ENCODE results near the gene PHC3. TPM values are rescaled to one million over a fixed set of nuclear protein-coding genes. Genes with fewer than 3 reads are reported as not detected.

The PHC3 gene
- total RNA-seq, 1 experiment from 2014 or later, result 55.4 TPM

DNA sequence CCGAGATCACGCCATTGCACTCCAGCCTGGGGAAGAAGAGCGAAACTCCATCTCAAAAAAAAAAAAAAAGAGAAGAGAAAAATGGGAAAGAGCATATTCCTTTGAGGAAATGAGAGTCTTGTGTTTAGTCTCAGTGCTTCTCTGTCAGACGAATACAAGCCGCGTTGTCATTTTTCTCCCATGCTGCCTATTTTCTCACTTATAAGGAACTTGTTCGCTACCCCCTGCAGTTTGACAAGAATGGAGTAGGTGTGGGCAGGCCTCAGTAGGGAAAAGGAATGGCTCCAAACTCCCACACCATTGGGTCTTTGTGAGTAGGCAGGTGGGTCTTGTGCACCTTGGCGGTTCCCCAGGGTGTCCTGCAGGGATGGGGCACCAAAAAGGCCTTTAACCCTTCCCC, 137.3 kb downstream of the PHC3 start:
- Histone ChIP-seq H3K9me3 (ENCODE audit: low read depth, low read length, poor library complexity, severe bottlenecking) (no peaks in the 10 kb centered on the region), H3K36me3 (ENCODE audit: insufficient read depth, low read length, poor library complexity, severe bottlenecking) (no peaks in the 10 kb centered on the region), H3K27me3 (replicated peaks; ENCODE audit: insufficient read depth, low read depth, low read length, poor library complexity) (no peaks in the 10 kb centered on the region), H3K4me3 (ENCODE audit: low read depth, low read length, poor library complexity, severe bottlenecking) (no peak overlapping the region), H3K27ac (ENCODE audit: low read depth, low read length, poor library complexity, severe bottlenecking) (no peak overlapping the region), H3K4me1 (ENCODE audit: insufficient read depth, low read length, poor library complexity, severe bottlenecking) (no peaks in the 10 kb centered on the region)
- no peak for DNase-seq (ENCODE audit: low spot score)
- no TSS peak for BruUV-seq (replicated peaks)
- TF ChIP-seq, protein P1, sequence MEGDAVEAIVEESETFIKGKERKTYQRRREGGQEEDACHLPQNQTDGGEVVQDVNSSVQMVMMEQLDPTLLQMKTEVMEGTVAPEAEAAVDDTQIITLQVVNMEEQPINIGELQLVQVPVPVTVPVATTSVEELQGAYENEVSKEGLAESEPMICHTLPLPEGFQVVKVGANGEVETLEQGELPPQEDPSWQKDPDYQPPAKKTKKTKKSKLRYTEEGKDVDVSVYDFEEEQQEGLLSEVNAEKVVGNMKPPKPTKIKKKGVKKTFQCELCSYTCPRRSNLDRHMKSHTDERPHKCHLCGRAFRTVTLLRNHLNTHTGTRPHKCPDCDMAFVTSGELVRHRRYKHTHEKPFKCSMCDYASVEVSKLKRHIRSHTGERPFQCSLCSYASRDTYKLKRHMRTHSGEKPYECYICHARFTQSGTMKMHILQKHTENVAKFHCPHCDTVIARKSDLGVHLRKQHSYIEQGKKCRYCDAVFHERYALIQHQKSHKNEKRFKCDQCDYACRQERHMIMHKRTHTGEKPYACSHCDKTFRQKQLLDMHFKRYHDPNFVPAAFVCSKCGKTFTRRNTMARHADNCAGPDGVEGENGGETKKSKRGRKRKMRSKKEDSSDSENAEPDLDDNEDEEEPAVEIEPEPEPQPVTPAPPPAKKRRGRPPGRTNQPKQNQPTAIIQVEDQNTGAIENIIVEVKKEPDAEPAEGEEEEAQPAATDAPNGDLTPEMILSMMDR (conservative IDR thresholded peaks at IDR 0.05; ENCODE audit: low read depth, low read length), result no peak
- TF ChIP-seq EZH2 (IDR thresholded peaks at IDR 0.05; ENCODE audit: borderline replicate concordance, low read depth, low read length, poor library complexity, severe bottlenecking), result no peak
- POLR2A ChIA-PET (ENCODE audit: low non-redundant PET), result no interaction called here
- intact Hi-C loops (cut with micrococcal nuclease; ENCODE audit: unreplicated experiment), result loop anchor here (10.0 kb wide), 1 partner anchor 179 kb away; the partner anchor contains the start of gene LRRC31
- CTCF ChIA-PET, result interaction anchor here (0.6 kb wide), 1 partner anchor 181 kb away, joined by 3 read pairs; no protein-coding TSS in a partner anchor

DNA sequence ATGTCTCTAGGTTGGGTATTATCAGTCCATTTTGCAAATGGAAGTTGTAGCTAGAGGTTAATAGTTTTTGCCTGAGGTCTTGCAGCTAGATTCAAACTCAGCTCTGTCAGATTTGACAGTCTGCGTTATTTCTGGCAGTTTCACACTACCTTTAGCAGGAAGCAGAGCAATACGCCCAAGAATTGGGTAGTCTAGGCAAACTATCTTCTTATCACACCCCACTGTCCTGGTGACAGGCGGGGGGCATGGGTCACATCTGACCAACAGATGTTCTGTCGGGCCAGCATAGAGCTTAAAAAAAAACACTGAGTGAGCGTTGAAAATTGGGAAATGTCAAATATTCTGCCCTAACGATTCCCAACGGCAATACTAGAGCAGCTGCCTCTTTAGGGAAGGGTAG, 138.0 kb downstream of the PHC3 start:
- Histone ChIP-seq H3K4me3 (ENCODE audit: low read depth, low read length, poor library complexity, severe bottlenecking) (no peak overlapping the region), H3K27me3 (replicated peaks; ENCODE audit: insufficient read depth, low read depth, low read length, poor library complexity) (no peaks in the 10 kb centered on the region), H3K4me1 (ENCODE audit: insufficient read depth, low read length, poor library complexity, severe bottlenecking) (no peaks in the 10 kb centered on the region), H3K36me3 (ENCODE audit: insufficient read depth, low read length, poor library complexity, severe bottlenecking) (no peaks in the 10 kb centered on the region), H3K27ac (ENCODE audit: low read depth, low read length, poor library complexity, severe bottlenecking) (no peak overlapping the region), H3K9me3 (ENCODE audit: low read depth, low read length, poor library complexity, severe bottlenecking) (no peaks in the 10 kb centered on the region)
- intact Hi-C loops (cut with micrococcal nuclease; ENCODE audit: unreplicated experiment), result loop anchor here (10.0 kb wide), 1 partner anchor 179 kb away; the partner anchor contains the start of gene LRRC31
- POLR2A ChIA-PET (ENCODE audit: low non-redundant PET), result no interaction called here
- no peak for DNase-seq (ENCODE audit: low spot score)
- BruUV-seq (replicated peaks), result no TSS peak
- TF ChIP-seq, protein P1 (conservative IDR thresholded peaks at IDR 0.05; ENCODE audit: low read depth, low read length), result no peak
- no peak for TF ChIP-seq EZH2 (IDR thresholded peaks at IDR 0.05; ENCODE audit: borderline replicate concordance, low read depth, low read length, poor library complexity, severe bottlenecking)
- CTCF ChIA-PET, result no interaction called here

DNA sequence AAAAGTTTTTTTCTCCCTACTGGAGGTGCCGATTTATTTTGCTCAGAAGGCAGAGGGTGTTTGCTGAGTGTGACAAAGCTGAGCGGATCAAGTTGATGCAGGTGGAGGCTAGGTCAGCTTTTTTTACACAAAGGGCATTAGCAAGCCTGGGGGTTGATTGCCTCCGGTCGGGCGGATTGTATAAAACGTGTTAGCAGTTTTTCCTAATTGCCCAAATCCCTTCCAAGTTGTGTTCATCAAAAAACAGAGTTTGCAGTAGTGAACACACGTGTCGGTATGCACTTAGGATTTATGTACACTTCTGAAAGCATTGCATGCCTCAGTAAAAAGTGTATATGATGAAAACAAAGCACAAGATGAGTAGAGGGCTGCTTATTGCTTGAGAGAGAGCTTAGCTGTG, 141.1 kb downstream of the PHC3 start:
- no peak for DNase-seq (ENCODE audit: low spot score)
- Histone ChIP-seq H3K4me3 (ENCODE audit: low read depth, low read length, poor library complexity, severe bottlenecking) (no peak overlapping the region), H3K27me3 (replicated peaks; ENCODE audit: insufficient read depth, low read depth, low read length, poor library complexity) (no peaks in the 10 kb centered on the region), H3K4me1 (ENCODE audit: insufficient read depth, low read length, poor library complexity, severe bottlenecking) (no peaks in the 10 kb centered on the region), H3K36me3 (ENCODE audit: insufficient read depth, low read length, poor library complexity, severe bottlenecking) (no peaks in the 10 kb centered on the region), H3K9me3 (ENCODE audit: low read depth, low read length, poor library complexity, severe bottlenecking) (no peaks in the 10 kb centered on the region), H3K27ac (ENCODE audit: low read depth, low read length, poor library complexity, severe bottlenecking) (no peak overlapping the region)
- intact Hi-C loops (cut with micrococcal nuclease; ENCODE audit: unreplicated experiment), result loop anchor here (10.0 kb wide), 1 partner anchor 176 kb away; the partner anchor contains the start of gene LRRC31
- ChIA-PET CTCF (no interaction called here), POLR2A (ENCODE audit: low non-redundant PET) (no interaction called here)
- TSS peak; percentile 21 for BruUV-seq (replicated peaks)
- TF ChIP-seq, protein P1 (conservative IDR thresholded peaks at IDR 0.05; ENCODE audit: low read depth, low read length), result no peak
- TF ChIP-seq EZH2 (IDR thresholded peaks at IDR 0.05; ENCODE audit: borderline replicate concordance, low read depth, low read length, poor library complexity, severe bottlenecking), result no peak
